Neural cell (in vitro differentiated cells): Measurements from ENCODE around the gene RPS6KA2. TPM values are rescaled to one million over a fixed set of nuclear protein-coding genes. Genes with fewer than 3 reads are reported as not detected.

Experiments
- H2AFZ ChIP-seq: fragments of 200-600, 300-800 bp; sonication (generic), shearing (Covaris generic); 2 replicates; pipeline ENCODE4 v1.6.0; 2014; ENCODE audit warnings: low read depth, mild to moderate bottlenecking, antibody characterized with exemption, low read length, moderate library complexity
- H3F3A ChIP-seq: fragments of 200-600 bp; shearing (Covaris generic); 2 replicates; pipeline ENCODE4 v1.6.1; 2016; ENCODE audit warnings: mild to moderate bottlenecking, moderate library complexity, mixed read lengths, antibody characterized with exemption, low read length; ENCODE audit not compliant: insufficient read depth, poor library complexity, severe bottlenecking
- H3K27ac ChIP-seq: fragments of 200-600, 300-800 bp; sonication (generic), shearing (Covaris generic); 2 replicates; pipeline ENCODE4 v1.5.1; 2014; ENCODE audit warnings: mild to moderate bottlenecking, low read length, moderate library complexity
- H3K27me3 ChIP-seq: fragments of 300-800, 200-600 bp; sonication (generic), shearing (Covaris generic); 2 replicates; pipeline ENCODE4 v1.6.0; 2014; ENCODE audit warnings: mild to moderate bottlenecking, low read depth, low read length, moderate library complexity; ENCODE audit not compliant: insufficient read depth
- H3K36me3 ChIP-seq: fragments of 300-800, 200-600 bp; sonication (generic), shearing (Covaris generic); 2 replicates; pipeline ENCODE4 v1.5.1; 2014; ENCODE audit warnings: mild to moderate bottlenecking, antibody characterized with exemption, low read length, moderate library complexity; ENCODE audit not compliant: insufficient read depth
- H3K4me2 ChIP-seq: fragments of 300-800, 200-600 bp; sonication (generic), shearing (Covaris generic); 2 replicates; pipeline ENCODE4 v1.6.0; 2014; ENCODE audit warnings: mild to moderate bottlenecking, low read length
- H3K4me3 ChIP-seq: fragments of 300-800, 200-600 bp; sonication (generic), shearing (Covaris generic); 2 replicates; pipeline ENCODE4 v1.5.1; 2014; ENCODE audit warnings: mild to moderate bottlenecking, low read length, moderate library complexity
- H3K79me2 ChIP-seq: fragments of 200-600 bp; shearing (Covaris generic); replicated peaks from 2 replicates; pipeline ENCODE4 v1.6.0; 2014; ENCODE audit warnings: mild to moderate bottlenecking, low read length, moderate library complexity; ENCODE audit not compliant: insufficient read depth
- H3K9ac ChIP-seq: fragments of 300-800, 200-600 bp; sonication (generic), shearing (Covaris generic); 2 replicates; pipeline ENCODE4 v1.6.1; 2016; ENCODE audit warnings: mild to moderate bottlenecking, low read length, mixed read lengths
- H3K9me2 ChIP-seq: fragments of 200-600 bp; shearing (Covaris generic); 2 replicates; pipeline ENCODE4 v1.6.1; 2016; ENCODE audit warnings: mild to moderate bottlenecking, low read length, mixed read lengths; ENCODE audit not compliant: insufficient read depth
- H3K9me3 ChIP-seq: fragments of 200-600, 300-800 bp; sonication (generic), shearing (Covaris generic); 2 replicates; pipeline ENCODE4 v1.6.1; 2016; ENCODE audit warnings: mild to moderate bottlenecking, mixed run types, low read length, moderate library complexity, mixed read lengths
- H4K20me1 ChIP-seq: fragments of 200-600 bp; shearing (Covaris generic); 2 replicates; pipeline ENCODE4 v1.6.1; 2016; ENCODE audit warnings: mild to moderate bottlenecking, mixed run types; ENCODE audit not compliant: insufficient read depth
- EP300 ChIP-seq: fragments of 450-650 bp; conservative IDR thresholded peaks from 2 replicates; pipeline ENCODE4 v1.6.1; 2014; ENCODE audit warnings: antibody characterized with exemption, mild to moderate bottlenecking, moderate library complexity; ENCODE audit not compliant: poor library complexity, severe bottlenecking
- EZH2 ChIP-seq: fragments of 200-600, 300-800 bp; shearing (Covaris generic), sonication (generic); IDR thresholded peaks from 2 replicates; pipeline ENCODE4 v1.6.1; 2014; ENCODE audit warnings: antibody characterized with exemption, low read length, borderline replicate concordance, mild to moderate bottlenecking; ENCODE audit not compliant: insufficient read depth, poor library complexity, severe bottlenecking
- MXI1 ChIP-seq: fragments of 450-650 bp; conservative IDR thresholded peaks from 2 replicates; pipeline ENCODE4 v1.6.1; 2014; ENCODE audit warnings: antibody characterized with exemption, mild to moderate bottlenecking; ENCODE audit not compliant: poor library complexity, severe bottlenecking
- POLR2AphosphoS5 ChIP-seq: IDR thresholded peaks from 2 replicates; pipeline ENCODE4 v1.6.1; 2012
- RAD21 ChIP-seq: fragments of 450-650 bp; conservative IDR thresholded peaks from 2 replicates; pipeline ENCODE4 v1.6.1; 2014; ENCODE audit warnings: antibody characterized with exemption, mild to moderate bottlenecking, moderate library complexity
- REST ChIP-seq: IDR thresholded peaks from 2 replicates; pipeline ENCODE4 v1.6.1; 2012; ENCODE audit warnings: borderline replicate concordance
- SMC3 ChIP-seq: fragments of 450-650 bp; conservative IDR thresholded peaks from 2 replicates; pipeline ENCODE4 v1.6.1; 2014; ENCODE audit warnings: antibody characterized with exemption, mild to moderate bottlenecking, moderate library complexity; ENCODE audit not compliant: poor library complexity
- TAF1 ChIP-seq: IDR thresholded peaks from 2 replicates; pipeline ENCODE4 v1.6.1; 2012; ENCODE audit warnings: low read depth
- polyA plus RNA-seq: library from polyadenylated mRNA; depleted of rRNA; stranded (reverse); fragments of >200 nt; gene quantifications from 2 replicates; pipeline ENCODE4 v1.2.3, GENCODE V29; 2014
- TF ChIP-seq, protein P1 (sequence below): fragments of 450-650 bp; IDR thresholded peaks from 2 replicates; pipeline ENCODE4 v1.5.1; 2014; ENCODE audit warnings: antibody characterized with exemption, mild to moderate bottlenecking, moderate library complexity; ENCODE audit not compliant: poor library complexity, severe bottlenecking

Gene RPS6KA2
- polyA plus RNA-seq, 1 donor from 2014 or later, result 34.3 TPM

DNA sequence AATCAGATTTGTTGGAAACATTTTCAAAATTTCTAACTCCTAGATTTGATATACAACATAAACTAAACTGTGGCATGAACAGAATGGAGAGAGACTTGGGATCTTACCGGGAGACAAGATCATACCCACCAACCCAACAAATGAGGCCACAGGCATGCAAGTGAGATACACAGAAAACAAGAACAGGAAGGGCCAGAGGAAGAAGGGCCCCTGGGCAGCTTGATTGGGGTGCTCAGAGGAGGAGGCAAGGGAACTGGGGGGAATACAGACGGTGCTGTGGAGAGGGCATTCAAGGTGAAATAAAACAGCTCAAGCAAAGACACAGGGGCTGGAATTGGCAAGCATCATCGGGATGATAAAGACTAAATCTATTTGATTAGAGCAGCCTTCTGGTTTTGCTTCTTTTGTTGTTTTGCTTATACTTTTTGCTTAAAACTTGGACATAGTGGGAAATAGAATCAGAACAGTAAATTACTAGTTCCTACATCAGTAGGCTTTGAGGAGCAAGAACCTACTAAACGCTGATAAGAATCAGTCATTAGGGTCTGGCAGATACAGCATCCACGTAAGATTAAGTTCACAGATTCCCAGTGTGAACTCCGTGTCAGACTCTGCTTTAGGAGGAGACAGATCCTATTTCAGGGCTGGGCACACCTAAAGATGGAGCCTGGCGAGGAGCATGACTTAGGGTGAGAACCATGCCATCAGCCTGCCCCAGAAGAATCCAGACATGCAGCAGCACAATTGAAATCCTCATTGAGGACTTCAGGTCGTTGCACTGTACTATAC is 37.1 kb downstream of the RPS6KA2 start:
- TF ChIP-seq REST, result no peak
- no peak for TF ChIP-seq POLR2AphosphoS5
- TF ChIP-seq RAD21, result no peak
- TF ChIP-seq TAF1, result no peak
- TF ChIP-seq, protein P1, sequence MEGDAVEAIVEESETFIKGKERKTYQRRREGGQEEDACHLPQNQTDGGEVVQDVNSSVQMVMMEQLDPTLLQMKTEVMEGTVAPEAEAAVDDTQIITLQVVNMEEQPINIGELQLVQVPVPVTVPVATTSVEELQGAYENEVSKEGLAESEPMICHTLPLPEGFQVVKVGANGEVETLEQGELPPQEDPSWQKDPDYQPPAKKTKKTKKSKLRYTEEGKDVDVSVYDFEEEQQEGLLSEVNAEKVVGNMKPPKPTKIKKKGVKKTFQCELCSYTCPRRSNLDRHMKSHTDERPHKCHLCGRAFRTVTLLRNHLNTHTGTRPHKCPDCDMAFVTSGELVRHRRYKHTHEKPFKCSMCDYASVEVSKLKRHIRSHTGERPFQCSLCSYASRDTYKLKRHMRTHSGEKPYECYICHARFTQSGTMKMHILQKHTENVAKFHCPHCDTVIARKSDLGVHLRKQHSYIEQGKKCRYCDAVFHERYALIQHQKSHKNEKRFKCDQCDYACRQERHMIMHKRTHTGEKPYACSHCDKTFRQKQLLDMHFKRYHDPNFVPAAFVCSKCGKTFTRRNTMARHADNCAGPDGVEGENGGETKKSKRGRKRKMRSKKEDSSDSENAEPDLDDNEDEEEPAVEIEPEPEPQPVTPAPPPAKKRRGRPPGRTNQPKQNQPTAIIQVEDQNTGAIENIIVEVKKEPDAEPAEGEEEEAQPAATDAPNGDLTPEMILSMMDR, result no peak
- TF ChIP-seq SMC3, result no peak
- no peak for TF ChIP-seq EZH2
- no peak for TF ChIP-seq EP300
- no peak for TF ChIP-seq MXI1
- Histone ChIP-seq H3K4me2 (no peak overlapping the region), H2AFZ (no peak overlapping the region), H3K79me2 (peaks cover 32% of the 10 kb centered on the region), H3K36me3 (no peaks in the 10 kb centered on the region), H3K4me3 (no peak overlapping the region), H3K9ac (no peak overlapping the region), H4K20me1 (no peaks in the 10 kb centered on the region), H3K27ac (no peak overlapping the region), H3F3A (no peaks in the 10 kb centered on the region), H3K9me3 (no peaks in the 10 kb centered on the region), H3K9me2 (no peaks in the 10 kb centered on the region), H3K27me3 (no peaks in the 10 kb centered on the region)

DNA sequence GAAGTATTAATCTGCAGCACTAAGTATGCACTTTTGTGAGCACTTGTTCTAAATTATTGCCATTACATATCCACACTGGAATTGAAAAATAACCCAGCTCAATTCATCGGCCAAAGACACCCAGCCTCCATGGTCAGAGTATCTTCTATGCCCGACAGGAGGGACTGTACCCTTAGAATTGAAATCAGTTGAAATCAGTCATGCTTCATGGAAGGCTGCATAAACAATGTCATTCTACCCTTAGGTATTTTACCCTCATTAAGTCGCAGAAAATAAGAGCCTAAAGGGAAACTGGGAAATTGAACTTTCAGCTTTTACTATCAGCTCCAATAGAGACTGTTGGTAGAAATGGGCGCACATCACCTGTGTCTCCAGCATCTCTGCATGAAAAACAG is 37.7 kb downstream of the RPS6KA2 start:
- H3K27ac ChIP-seq, result no peak overlapping the region
- H3K9ac ChIP-seq, result no peak overlapping the region
- H3K4me2 ChIP-seq, result no peak overlapping the region
- H4K20me1 ChIP-seq, result no peaks in the 10 kb centered on the region
- H3F3A ChIP-seq, result no peaks in the 10 kb centered on the region
- no peaks in the 10 kb centered on the region for H3K9me2 ChIP-seq
- H3K36me3 ChIP-seq, result no peaks in the 10 kb centered on the region
- TF ChIP-seq REST (no peak), TAF1 (no peak), EZH2 (no peak), MXI1 (no peak), POLR2AphosphoS5 (no peak), EP300 (no peak), SMC3 (no peak), RAD21 (no peak)
- TF ChIP-seq, protein P1, result no peak
- no peaks in the 10 kb centered on the region for H3K27me3 ChIP-seq
- H3K4me3 ChIP-seq, result no peak overlapping the region
- no peaks in the 10 kb centered on the region for H3K9me3 ChIP-seq
- no peak overlapping the region for H2AFZ ChIP-seq
- peaks cover 32% of the 10 kb centered on the region for H3K79me2 ChIP-seq
